GM12878 (cell line): Measurements from ENCODE around the gene CHMP3. TPM values are rescaled to one million over a fixed set of nuclear protein-coding genes. Genes with fewer than 3 reads are reported as not detected.

Experiments
- ATAC-seq: fragments of 200-7000 bp; cut with Tn5 transposase; 3 replicates; pipeline ENCODE4 v1.9.1; 2020; ENCODE audit warnings: mild to moderate bottlenecking, moderate library complexity
- BruUV-seq: library from RNA; stranded (reverse); fragments of 400-500 nt; replicated peaks from 2 replicates; lab custom pipeline; 2021; lab: Mats Ljungman, UMichigan
- CTCF ChIA-PET: fragments of 300-600 bp; sonication (Branson Sonifier 250); formaldehyde crosslinking; extraction: SDS; loops from one replicate; lab custom pipeline; 2021; ENCODE audit warnings: inconsistent platforms; lab: Yijun Ruan, JAX
- POLR2A ChIA-PET: fragments of 350-600 bp; formaldehyde crosslinking; extraction: SDS; loops from one replicate; lab custom pipeline; 2021; ENCODE audit warnings: inconsistent platforms; lab: Charles Lee
- RAD21 ChIA-PET: fragments of 300-600 bp; sonication (Branson Sonifier 250); formaldehyde crosslinking; loops from one replicate; lab custom pipeline; 2023; ENCODE audit warnings: antibody characterized with exemption; ENCODE audit not compliant: unreplicated experiment; lab: Charles Lee
- SMC1A ChIA-PET: fragments of 300-600 bp; sonication (Branson Sonifier 250); formaldehyde crosslinking; loops from one replicate; lab custom pipeline; 2023; ENCODE audit not compliant: unreplicated experiment, uncharacterized antibody; lab: Charles Lee
- DNase-seq: peaks from one replicate; pipeline ENCODE4 v3.0.0-alpha.2; 2011; ENCODE audit warnings: low read depth, low spot score
- FAIRE-seq: peaks from 3 replicates; lab custom pipeline; 2011; peaks lifted over from hg19 to GRCh38; lab: Jason Lieb, UNC
- H2AFZ ChIP-seq: 2 replicates; pipeline ENCODE4 v1.6.0; 2011; ENCODE audit warnings: low read depth, low read length, control low read depth; ENCODE audit not compliant: control insufficient read depth
- H3K27ac ChIP-seq: 2 replicates; pipeline ENCODE4 v1.5.1; 2011; ENCODE audit warnings: control low read depth; ENCODE audit not compliant: control insufficient read depth, insufficient read depth
- H3K27me3 ChIP-seq, 2 experiments: replicated peaks in 1 of 2; 2 replicates each; pipeline versions ENCODE4 v1.6.0 to v1.6.1; 2011; ENCODE audit warnings: low read length in 1 of 2; ENCODE audit not compliant: control insufficient read depth in 2 of 2, insufficient read depth in 2 of 2
- H3K36me3 ChIP-seq, 2 experiments: 2 replicates each; pipeline ENCODE4 v1.5.1; 2011; ENCODE audit warnings: low read length in 1 of 2; ENCODE audit not compliant: control insufficient read depth in 2 of 2, insufficient read depth in 2 of 2
- H3K4me1 ChIP-seq: 2 replicates; pipeline ENCODE4 v1.6.1; 2011; ENCODE audit warnings: mild to moderate bottlenecking, low read length, moderate library complexity, mixed read lengths; ENCODE audit not compliant: control insufficient read depth, insufficient read depth
- H3K4me2 ChIP-seq: 2 replicates; pipeline ENCODE4 v1.6.0; 2011; ENCODE audit warnings: control low read depth; ENCODE audit not compliant: control insufficient read depth, insufficient read depth
- H3K4me3 ChIP-seq: fragments of 200-600 bp; sonication (generic); 2 replicates; pipeline ENCODE4 v1.5.1; 2016
- H3K79me2 ChIP-seq: 2 replicates; pipeline ENCODE4 v1.6.0; 2011; ENCODE audit warnings: low read length; ENCODE audit not compliant: control insufficient read depth, insufficient read depth
- H3K9ac ChIP-seq: 2 replicates; pipeline ENCODE4 v1.8.0; 2011; ENCODE audit warnings: low read length, control low read depth, mixed read lengths; ENCODE audit not compliant: control insufficient read depth, insufficient read depth
- H3K9me3 ChIP-seq: replicated peaks from 3 replicates; pipeline ENCODE4 v1.5.1; 2011; ENCODE audit warnings: mild to moderate bottlenecking, low read length; ENCODE audit not compliant: control insufficient read depth, insufficient read depth
- H4K20me1 ChIP-seq: 2 replicates; pipeline ENCODE4 v1.6.0; 2011; ENCODE audit not compliant: control insufficient read depth, insufficient read depth
- EGR1 ChIP-seq, 2 experiments: IDR thresholded peaks; 1 replicate in 1 of 2; 2 replicates in 1 of 2; pipeline ENCODE4 v1.6.1; 2011 to 2012; ENCODE audit warnings: low read depth in 2 of 2, low read length in 2 of 2, borderline replicate concordance in 1 of 2, mild to moderate bottlenecking in 1 of 2, moderate library complexity in 1 of 2
- FOS ChIP-seq: IDR thresholded peaks from 3 replicates; pipeline ENCODE4 v1.6.1; 2011; ENCODE audit warnings: borderline replicate concordance; ENCODE audit not compliant: insufficient read length; ENCODE audit errors: extremely low read depth
- HDAC2 ChIP-seq: fragments of 200-600 bp; sonication (generic); IDR thresholded peaks from 2 replicates; pipeline ENCODE4 v1.6.1; 2017
- TCF7 ChIP-seq: IDR thresholded peaks from 2 replicates; pipeline ENCODE4 v1.6.1; 2014; ENCODE audit warnings: antibody characterized with exemption, borderline replicate concordance
- ZNF207 ChIP-seq: fragments of 450-650 bp; IDR thresholded peaks from 2 replicates; pipeline ENCODE4 v1.6.1; 2014; ENCODE audit warnings: antibody characterized with exemption, mild to moderate bottlenecking, borderline replicate concordance
- WGBS: methylation state at CpG from one replicate; pipeline ENCODE4 v1.1.6; 2016; ENCODE audit warnings: low lambda C conversion rate; ENCODE audit not compliant: insufficient replicate concordance, insufficient coverage; ENCODE audit errors: missing lambda C conversion rate; 5-methylcytosine and 5-hydroxymethylcytosine counted together
- in situ Hi-C: fragments of 300-500 bp; cut with MboI; formaldehyde crosslinking; loops from 9 replicates; pipeline ENCODE4 v1.14.3; 2018; ENCODE audit warnings: mixed read lengths
- intact Hi-C: fragments of 100-400 bp; cut with micrococcal nuclease; formaldehyde crosslinking; loops from one replicate; pipeline ENCODE4 v1.14.2; 2022; ENCODE audit not compliant: unreplicated experiment
- polyA plus RNA-seq, 11 experiments: library from polyadenylated mRNA; depleted of rRNA in 4 of 11; unstranded in 6 of 11; stranded (reverse) in 5 of 11; fragments of >200 nt; fragmentation: Nextera tagmentation in 4 of 11; fragmentation: Illumina TruSeq in 1 of 11; extraction: Ambion mirVana in 4 of 11; extraction: Trizol in 1 of 11; gene quantifications; 1 replicate in 1 of 11; 2 replicates in 10 of 11; pipeline versions ENCODE4 v1.2.1 to v1.2.3, GENCODE V29; 2011 to 2016; ENCODE audit warnings: inconsistent platforms in 2 of 11, missing spikeins in 2 of 11, low read depth in 1 of 11
- total RNA-seq, 4 experiments: library from RNA; depleted of rRNA in 3 of 4; stranded (reverse); fragments of >200 nt in 3 of 4; fragmentation: Illumina TruSeq in 1 of 4; extraction: Trizol in 1 of 4; gene quantifications; 2 replicates each; pipeline versions ENCODE4 v1.2.1 to v1.2.3, GENCODE V29; 2013 to 2021
- TF ChIP-seq, protein P1 (sequence below): fragments of 450-650 bp; IDR thresholded peaks from 2 replicates; pipeline ENCODE4 v1.6.1; 2018; ENCODE audit warnings: borderline replicate concordance, mild to moderate bottlenecking; ENCODE audit not compliant: partially characterized antibody

The CHMP3 gene
- total and polyA plus RNA-seq, 10 of the 15 experiments (the other 5 are each of a cell fraction or from before 2014, with no cell fraction given) = 22.5 to 56.8 (median 32.5) TPM

DNA sequence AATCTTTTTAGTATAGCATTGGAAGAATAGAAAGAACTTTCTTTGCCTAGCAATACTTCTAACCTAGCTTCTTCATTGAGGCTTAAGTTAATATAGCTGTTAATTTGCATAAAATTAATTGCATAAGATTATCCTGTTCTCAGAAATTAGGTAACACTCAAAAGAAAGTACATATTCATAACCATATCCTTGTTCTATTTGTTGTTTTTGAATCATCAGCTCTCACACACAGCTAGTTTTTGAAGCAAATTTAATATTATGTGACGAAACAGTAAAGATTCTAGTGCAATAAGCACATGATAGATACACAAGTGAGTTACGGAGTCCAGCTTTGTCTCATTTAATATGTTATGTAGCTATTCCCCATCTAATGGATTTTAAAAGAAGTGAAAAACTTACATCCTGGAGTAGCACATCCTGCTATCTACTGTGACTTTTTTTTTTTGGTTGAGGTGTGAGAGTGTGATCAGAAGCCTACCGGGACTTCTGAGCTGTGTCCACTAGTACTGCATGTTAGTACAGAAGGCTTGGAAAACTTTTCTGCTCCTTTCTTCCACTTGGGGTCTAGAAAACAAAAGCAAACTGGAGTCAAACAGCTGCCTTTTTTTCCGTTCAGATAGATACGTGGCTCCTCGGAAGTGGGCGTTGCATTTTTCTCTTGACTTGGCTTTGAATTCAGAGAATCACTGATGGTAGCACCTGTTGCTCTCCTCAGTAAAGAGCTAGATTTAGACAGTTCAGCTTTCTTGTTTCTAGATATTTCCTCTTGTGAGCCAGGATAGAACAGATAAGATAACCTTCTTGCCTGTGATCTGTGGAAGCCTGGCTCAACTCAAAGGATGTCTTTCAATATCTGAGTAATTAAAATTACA is 94.8 kb downstream of the CHMP3 start:
- in situ Hi-C loops = no loop called here
- H3K9me3 ChIP-seq = no peaks in the 10 kb centered on the region
- H2AFZ ChIP-seq = no peak overlapping the region
- ATAC-seq = no peak
- no peaks in the 10 kb centered on the region; the same call in none of the 2 replicates for H3K79me2 ChIP-seq
- no TSS peak for BruUV-seq
- 96% methylated on average over 7 of the region's 7 CpGs for WGBS
- ChIA-PET POLR2A (interaction anchor here (0.6 to 1.7 kb wide), 5 partner anchors 10 to 373 kb away, joined by 3 to 6 read pairs (median 3); no protein-coding TSS in a partner anchor), CTCF (interaction anchor here (0.8 to 1.5 kb wide), 5 partner anchors 9 to 247 kb away, joined by 3 to 6 read pairs (median 3); no protein-coding TSS in a partner anchor), SMC1A (interaction anchor here (0.5 to 2.3 kb wide), 12 partner anchors 8 to 247 kb away, joined by 3 to 16 read pairs (median 4); no protein-coding TSS in a partner anchor), RAD21 (interaction anchor here (0.6 to 1.0 kb wide), 3 partner anchors 154 to 247 kb away, joined by 3 to 5 read pairs (median 4); no protein-coding TSS in a partner anchor)
- peaks cover 10 to 56% of the 10 kb centered on the region in 2 experiments for H3K36me3 ChIP-seq
- no peak overlapping the region for H3K4me3 ChIP-seq
- H3K4me1 ChIP-seq = no peaks in the 10 kb centered on the region
- no peak overlapping the region for H3K9ac ChIP-seq
- no peak for FAIRE-seq
- H3K27ac ChIP-seq = no peak overlapping the region
- intact Hi-C loops = no loop called here
- TF ChIP-seq HDAC2 = no peak
- no peak for TF ChIP-seq TCF7
- TF ChIP-seq, protein P1, sequence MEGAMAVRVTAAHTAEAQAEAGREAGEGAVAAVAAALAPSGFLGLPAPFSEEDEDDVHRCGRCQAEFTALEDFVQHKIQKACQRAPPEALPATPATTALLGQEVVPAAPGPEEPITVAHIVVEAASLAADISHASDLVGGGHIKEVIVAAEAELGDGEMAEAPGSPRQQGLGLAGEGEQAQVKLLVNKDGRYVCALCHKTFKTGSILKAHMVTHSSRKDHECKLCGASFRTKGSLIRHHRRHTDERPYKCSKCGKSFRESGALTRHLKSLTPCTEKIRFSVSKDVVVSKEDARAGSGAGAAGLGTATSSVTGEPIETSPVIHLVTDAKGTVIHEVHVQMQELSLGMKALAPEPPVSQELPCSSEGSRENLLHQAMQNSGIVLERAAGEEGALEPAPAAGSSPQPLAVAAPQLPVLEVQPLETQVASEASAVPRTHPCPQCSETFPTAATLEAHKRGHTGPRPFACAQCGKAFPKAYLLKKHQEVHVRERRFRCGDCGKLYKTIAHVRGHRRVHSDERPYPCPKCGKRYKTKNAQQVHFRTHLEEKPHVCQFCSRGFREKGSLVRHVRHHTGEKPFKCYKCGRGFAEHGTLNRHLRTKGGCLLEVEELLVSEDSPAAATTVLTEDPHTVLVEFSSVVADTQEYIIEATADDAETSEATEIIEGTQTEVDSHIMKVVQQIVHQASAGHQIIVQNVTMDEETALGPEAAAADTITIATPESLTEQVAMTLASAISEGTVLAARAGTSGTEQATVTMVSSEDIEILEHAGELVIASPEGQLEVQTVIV = no peak
- no peak for TF ChIP-seq ZNF207
- TF ChIP-seq FOS = no peak
- no peak for TF ChIP-seq EGR1 (IDR thresholded peaks at IDR 0.05; ENCODE audit: borderline replicate concordance in 1 of 2, low read depth in 2 of 2, low read length in 2 of 2)
- DNase-seq = no peak
- H4K20me1 ChIP-seq = no peaks in the 10 kb centered on the region
- H3K27me3 ChIP-seq = no peaks in the 10 kb centered on the region
- no peak overlapping the region for H3K4me2 ChIP-seq
